Muscle layer of colon (tissue), 2 donors: ENCODE measurements around the gene SLC2A6.

Experiments used
- H3K27ac ChIP-seq: one replicate; pipeline ENCODE4 v1.7.0; 2013; ENCODE audit warnings: low read depth, mild to moderate bottlenecking, low read length, moderate library complexity
- H3K27me3 ChIP-seq, 2 donors: one replicate each; pipeline ENCODE4 v1.7.0; 2013; ENCODE audit warnings: low read length in 2 of 2, mild to moderate bottlenecking in 2 of 2; ENCODE audit not compliant: insufficient read depth in 2 of 2, control insufficient read depth in 1 of 2
- H3K36me3 ChIP-seq: one replicate; pipeline ENCODE4 v1.7.0; 2013; ENCODE audit warnings: mild to moderate bottlenecking, low read length; ENCODE audit not compliant: insufficient read depth
- H3K4me1 ChIP-seq: one replicate; pipeline ENCODE4 v1.7.0; 2013; ENCODE audit warnings: mild to moderate bottlenecking, low read length; ENCODE audit not compliant: insufficient read depth
- H3K4me3 ChIP-seq, 2 donors: one replicate each; pipeline ENCODE4 v1.7.0; 2013; ENCODE audit warnings: low read length in 2 of 2, low read depth in 1 of 2, mild to moderate bottlenecking in 1 of 2, moderate library complexity in 1 of 2
- H3K9ac ChIP-seq: one replicate; pipeline ENCODE4 v1.7.0; 2013; ENCODE audit warnings: low read length
- H3K9me3 ChIP-seq: one replicate; pipeline ENCODE4 v1.7.0; 2013; ENCODE audit warnings: mild to moderate bottlenecking, low read length
- donor health status: abdominal sarcoma.
- donor health status: Adenocarcinoma of cecum.

SLC2A6 gene

DNA sequence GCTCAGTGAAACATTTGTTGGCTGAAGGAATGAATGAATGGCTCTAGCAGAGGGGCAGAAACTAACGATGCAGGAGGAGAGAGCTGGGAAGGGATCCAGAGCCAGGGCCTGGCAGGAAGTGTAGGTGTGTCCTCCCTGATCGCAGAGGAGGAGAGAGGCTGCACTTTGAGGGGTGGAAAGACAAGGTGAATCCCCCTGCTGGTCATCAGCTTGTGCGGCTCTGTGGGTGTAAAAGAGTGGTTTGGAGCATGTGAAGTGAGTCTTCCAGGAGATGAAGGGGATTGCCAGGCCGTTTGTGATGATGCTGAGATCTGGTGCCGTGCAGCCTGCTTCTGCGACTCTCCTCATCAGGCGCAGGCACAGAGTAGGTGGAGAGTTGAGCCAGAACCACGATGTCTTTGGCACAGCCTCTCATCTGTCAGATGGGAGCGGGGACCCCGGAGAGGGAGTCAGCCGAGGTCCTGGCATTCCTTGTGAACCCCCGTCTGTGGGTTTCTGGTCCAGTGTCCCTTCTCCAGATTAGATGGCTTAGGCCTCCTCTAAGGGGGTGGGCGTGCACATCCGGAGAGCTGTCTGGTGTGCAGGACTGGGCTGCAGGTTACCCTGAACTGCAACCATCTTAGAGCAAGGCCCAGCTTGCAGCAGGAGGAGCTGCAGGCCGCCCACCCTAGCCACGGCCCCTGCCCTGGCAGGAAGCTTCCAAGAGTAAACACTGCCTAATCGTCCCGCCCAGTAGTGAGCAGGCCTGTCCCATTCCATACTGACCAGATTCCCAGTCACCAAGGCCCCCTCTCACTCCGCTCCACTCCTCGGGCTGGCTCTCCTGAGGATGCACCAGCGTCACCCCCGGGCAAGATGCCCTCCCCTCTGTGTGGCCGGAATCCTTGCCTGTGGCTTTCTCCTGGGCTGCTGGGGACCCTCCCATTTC lies 57.0 kb downstream of the SLC2A6 start, which contains the start of gene ADAMTS13:
TSS of gene ADAMTS13 (plus strand) at position 753 of the 928 bp plus-strand sequence. CDS start at position 830, 77 bp downstream.
- Histone ChIP-seq H3K4me3 (no peak within 1 kb of the TSS), H3K36me3 (no peaks in the 10 kb centered on the region), H3K9me3 (no peaks in the 10 kb centered on the region), H3K4me1 (peaks cover 2% of the 10 kb centered on the region), H3K27ac (no peak within 1 kb of the TSS), H3K27me3 (peaks cover 0 to 6% of the 10 kb centered on the region in 2 donors), H3K9ac (no peak within 1 kb of the TSS)
